Stimulated activated CD4-positive, alpha-beta T cell treated with anti-CD3 and anti-CD28 coated beads, Interleukin-1b, Interleukin-23, amount 100 ng/mL, for 48 hours (primary cell): ENCODE measurements around the gene P2RY2.
"Not testable (repeated sequence)": the region's sequence is repeated elsewhere in the genome, so short reads cannot be mapped to it uniquely, and the experiment has no call there.

Experiments used
- DNase-seq: peaks from one replicate; pipeline ENCODE4 v3.0.0-alpha.2; 2020

Gene P2RY2

GRCh38 chr11:73188301-73188700, 29.8 kb upstream of the P2RY2 start:
- DNase-seq, result no peak

GRCh38 chr11:73189315-73189714, 28.8 kb upstream of the P2RY2 start:
- no peak for DNase-seq

GRCh38 chr11:73189723-73190556, 28.1 kb upstream of the P2RY2 start:
- no peak for DNase-seq

GRCh38 chr11:73190557-73190885, 27.6 kb upstream of the P2RY2 start:
- DNase-seq, result no peak

- no peak for DNase-seq
Measured at GRCh38 chr11:73191151-73191550, 26.9 kb upstream of the P2RY2 start.

GRCh38 chr11:73192272-73192671, 25.8 kb upstream of the P2RY2 start:
- peak; percentile 11 for DNase-seq

- DNase-seq, result no peak
Measured at GRCh38 chr11:73193251-73194033, 24.6 kb upstream of the P2RY2 start.

GRCh38 chr11:73194034-73194507, 24.0 kb upstream of the P2RY2 start:
- DNase-seq, result no peak

GRCh38 chr11:73194593-73194992, 23.5 kb upstream of the P2RY2 start:
- no peak for DNase-seq

GRCh38 chr11:73195191-73196007, 22.7 kb upstream of the P2RY2 start:
- no peak for DNase-seq

- no peak for DNase-seq
Measured at GRCh38 chr11:73196576-73196975, 21.5 kb upstream of the P2RY2 start.

- DNase-seq, result no peak
Measured at GRCh38 chr11:73197348-73197747, 20.7 kb upstream of the P2RY2 start.

GRCh38 chr11:73197787-73198186, 20.3 kb upstream of the P2RY2 start:
- not testable (repeated sequence) for DNase-seq

GRCh38 chr11:73198677-73199076, 19.4 kb upstream of the P2RY2 start:
- no peak for DNase-seq

GRCh38 chr11:73199446-73199845, 18.6 kb upstream of the P2RY2 start:
- DNase-seq, result no peak

- DNase-seq, result no peak
Measured at GRCh38 chr11:73200256-73200655, 17.8 kb upstream of the P2RY2 start.

GRCh38 chr11:73201249-73201648, 16.8 kb upstream of the P2RY2 start:
- DNase-seq, result no peak

GRCh38 chr11:73201888-73202780, 15.9 kb upstream of the P2RY2 start:
- DNase-seq, result no peak

- no peak for DNase-seq
Measured at GRCh38 chr11:73203322-73203721, 14.8 kb upstream of the P2RY2 start.

- no peak for DNase-seq
Measured at GRCh38 chr11:73203790-73204189, 14.3 kb upstream of the P2RY2 start.

- DNase-seq, result no peak
Measured at GRCh38 chr11:73204711-73205121, 13.4 kb upstream of the P2RY2 start.

GRCh38 chr11:73205661-73206343, 12.3 kb upstream of the P2RY2 start:
- DNase-seq, result no peak
